Measurements from ENCODE around the gene SUCLG2.

SUCLG2 gene

DNA sequence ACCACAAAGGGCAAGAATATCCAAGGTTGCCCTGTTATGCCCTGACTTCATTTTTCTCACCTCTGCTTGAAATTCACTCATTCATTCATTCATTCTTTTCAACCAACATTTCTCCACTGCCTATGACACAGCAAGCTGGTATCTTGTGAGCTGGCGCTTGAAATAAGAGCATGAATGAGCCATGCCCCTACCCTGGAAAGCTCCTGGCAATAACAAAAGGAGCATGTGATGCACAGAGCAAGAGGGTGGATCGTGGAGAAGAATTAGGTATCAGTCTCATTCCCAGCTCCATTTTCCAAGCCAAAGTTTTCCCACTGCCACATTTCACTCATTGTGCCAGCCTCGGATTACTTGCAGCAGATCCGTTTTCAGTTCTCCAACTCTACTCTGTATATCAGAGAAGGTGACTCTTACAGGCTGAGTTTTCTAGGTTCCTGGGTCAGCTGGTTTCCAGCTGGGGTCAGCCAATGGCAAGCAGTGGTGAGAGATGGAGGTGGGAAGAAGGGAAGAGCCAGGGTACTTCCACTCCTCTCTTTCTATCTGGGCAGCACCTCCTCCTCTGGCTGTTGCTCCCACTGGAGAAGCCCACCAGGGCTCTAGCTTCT lies 144.8 kb downstream of the SUCLG2 start:
- DNase-seq (ENCODE audit: low spot score), result peak; percentile 5
- no peak overlapping the region for H3K27ac ChIP-seq
- ChIA-PET CTCF (no interaction called here), POLR2A (ENCODE audit: low non-redundant PET) (no interaction called here)
- TF ChIP-seq, protein P1, sequence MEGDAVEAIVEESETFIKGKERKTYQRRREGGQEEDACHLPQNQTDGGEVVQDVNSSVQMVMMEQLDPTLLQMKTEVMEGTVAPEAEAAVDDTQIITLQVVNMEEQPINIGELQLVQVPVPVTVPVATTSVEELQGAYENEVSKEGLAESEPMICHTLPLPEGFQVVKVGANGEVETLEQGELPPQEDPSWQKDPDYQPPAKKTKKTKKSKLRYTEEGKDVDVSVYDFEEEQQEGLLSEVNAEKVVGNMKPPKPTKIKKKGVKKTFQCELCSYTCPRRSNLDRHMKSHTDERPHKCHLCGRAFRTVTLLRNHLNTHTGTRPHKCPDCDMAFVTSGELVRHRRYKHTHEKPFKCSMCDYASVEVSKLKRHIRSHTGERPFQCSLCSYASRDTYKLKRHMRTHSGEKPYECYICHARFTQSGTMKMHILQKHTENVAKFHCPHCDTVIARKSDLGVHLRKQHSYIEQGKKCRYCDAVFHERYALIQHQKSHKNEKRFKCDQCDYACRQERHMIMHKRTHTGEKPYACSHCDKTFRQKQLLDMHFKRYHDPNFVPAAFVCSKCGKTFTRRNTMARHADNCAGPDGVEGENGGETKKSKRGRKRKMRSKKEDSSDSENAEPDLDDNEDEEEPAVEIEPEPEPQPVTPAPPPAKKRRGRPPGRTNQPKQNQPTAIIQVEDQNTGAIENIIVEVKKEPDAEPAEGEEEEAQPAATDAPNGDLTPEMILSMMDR (conservative IDR thresholded peaks at IDR 0.05; ENCODE audit: low read depth), result no peak

DNA sequence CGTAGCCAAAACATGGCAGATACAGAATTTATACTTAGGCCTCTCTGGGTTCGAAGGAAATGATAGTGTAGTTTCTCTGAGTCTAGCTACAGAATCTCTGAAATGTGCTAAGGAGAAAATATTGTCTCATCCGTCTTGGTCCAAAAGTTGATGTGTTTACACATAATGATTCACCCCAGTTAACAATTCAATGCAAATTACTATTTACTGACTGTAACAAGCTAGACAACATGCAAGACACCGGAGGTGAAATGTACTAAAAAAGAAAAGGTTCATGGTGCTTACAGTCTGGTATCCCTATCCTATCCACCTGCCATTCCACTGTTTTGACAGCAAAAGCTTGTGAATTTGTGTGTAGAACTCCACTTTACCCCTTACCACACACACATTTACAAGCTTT lies 146.8 kb downstream of the SUCLG2 start:
- no peak for DNase-seq (ENCODE audit: low spot score)
- H3K27ac ChIP-seq, result no peak overlapping the region
- ChIA-PET POLR2A (ENCODE audit: low non-redundant PET) (no interaction called here), CTCF (no interaction called here)
- TF ChIP-seq, protein P1 (conservative IDR thresholded peaks at IDR 0.05; ENCODE audit: low read depth), result no peak

DNA sequence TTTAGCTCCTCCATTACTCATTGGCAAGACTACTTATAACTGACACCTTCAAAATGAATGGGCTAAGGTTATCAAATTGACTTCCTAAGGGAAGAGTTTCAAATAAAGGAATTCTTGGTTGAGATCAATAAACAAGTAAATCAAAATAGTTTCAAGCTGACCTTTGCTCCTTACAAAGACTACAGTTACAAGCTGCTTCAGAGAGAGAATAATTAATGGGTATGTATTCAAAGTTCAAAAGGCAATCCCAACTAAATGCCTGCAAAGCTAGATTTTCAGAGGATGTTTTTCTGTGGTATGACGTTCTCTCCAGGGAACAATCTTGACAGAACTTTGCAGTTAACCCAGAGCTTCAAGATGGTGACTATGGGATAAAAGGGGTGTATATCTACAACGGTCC lies 153.7 kb downstream of the SUCLG2 start:
- no peak overlapping the region for H3K27ac ChIP-seq
- TF ChIP-seq, protein P1 (conservative IDR thresholded peaks at IDR 0.05; ENCODE audit: low read depth), result no peak
- POLR2A ChIA-PET (ENCODE audit: low non-redundant PET), result no interaction called here
- CTCF ChIA-PET, result no interaction called here
- no peak for DNase-seq (ENCODE audit: low spot score)

DNA sequence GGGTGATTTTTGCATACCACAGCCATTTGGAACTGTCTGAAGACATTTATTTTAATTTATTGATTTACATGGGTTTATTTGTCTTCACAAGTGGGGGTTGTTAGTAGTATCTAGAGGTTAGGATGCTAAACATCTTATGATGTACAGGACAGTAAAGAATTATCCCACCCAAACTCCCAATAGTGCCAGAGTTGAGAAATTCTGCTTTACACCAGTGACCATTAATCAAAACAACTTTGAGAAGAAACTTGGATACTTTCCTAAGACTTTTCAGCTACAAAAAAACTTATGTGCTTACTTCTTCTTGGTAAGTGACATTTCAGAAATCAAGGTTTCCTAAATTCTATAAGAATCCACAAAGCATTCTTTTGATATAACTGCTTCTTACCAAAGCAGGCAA lies 156.7 kb downstream of the SUCLG2 start:
- POLR2A ChIA-PET (ENCODE audit: low non-redundant PET), result no interaction called here
- no peak overlapping the region for H3K27ac ChIP-seq
- CTCF ChIA-PET, result no interaction called here
- TF ChIP-seq, protein P1 (conservative IDR thresholded peaks at IDR 0.05; ENCODE audit: low read depth), result no peak
- no peak for DNase-seq (ENCODE audit: low spot score)

DNA sequence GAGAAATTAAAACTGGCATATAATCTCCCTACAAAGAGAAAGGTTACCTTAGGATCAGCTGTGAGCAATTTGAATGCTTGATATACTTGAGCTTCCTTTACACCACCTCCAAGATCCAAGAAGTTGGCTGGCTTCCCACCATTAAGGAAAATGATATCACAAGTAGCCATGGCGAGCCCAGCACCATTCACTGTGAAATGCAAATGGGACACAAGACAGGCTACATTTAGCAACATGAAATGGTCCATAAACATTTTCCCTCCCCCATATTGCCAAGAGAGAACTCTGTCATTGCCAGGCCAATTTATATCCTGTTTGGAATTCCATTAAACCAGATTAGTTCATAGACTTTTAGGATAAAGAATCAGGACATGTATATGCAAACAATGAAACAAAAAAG lies 158.7 kb downstream of the SUCLG2 start:
- H3K27ac ChIP-seq, result no peak overlapping the region
- TF ChIP-seq, protein P1 (conservative IDR thresholded peaks at IDR 0.05; ENCODE audit: low read depth), result no peak
- ChIA-PET POLR2A (ENCODE audit: low non-redundant PET) (no interaction called here), CTCF (no interaction called here)
- no peak for DNase-seq (ENCODE audit: low spot score)

DNA sequence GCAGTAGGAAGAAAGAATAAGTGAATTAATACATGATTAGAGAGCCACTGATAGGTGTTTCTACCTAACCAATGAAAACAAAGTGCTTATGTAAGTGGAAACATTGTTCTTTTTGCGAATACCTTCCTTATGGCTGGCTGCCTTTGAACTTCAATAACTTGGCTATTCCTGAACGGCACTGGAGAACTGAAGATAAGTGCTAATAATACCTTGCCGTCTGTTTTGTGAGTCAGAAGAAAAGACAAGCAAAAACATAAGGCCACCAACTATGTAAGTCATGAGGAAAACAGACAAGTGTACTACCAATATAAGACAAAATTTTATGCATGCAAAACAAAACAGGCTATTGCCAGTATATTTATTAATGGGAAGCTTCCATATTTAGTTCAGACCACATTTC lies 160.6 kb downstream of the SUCLG2 start:
- CTCF ChIA-PET, result no interaction called here
- TF ChIP-seq, protein P1 (conservative IDR thresholded peaks at IDR 0.05; ENCODE audit: low read depth), result no peak

DNA sequence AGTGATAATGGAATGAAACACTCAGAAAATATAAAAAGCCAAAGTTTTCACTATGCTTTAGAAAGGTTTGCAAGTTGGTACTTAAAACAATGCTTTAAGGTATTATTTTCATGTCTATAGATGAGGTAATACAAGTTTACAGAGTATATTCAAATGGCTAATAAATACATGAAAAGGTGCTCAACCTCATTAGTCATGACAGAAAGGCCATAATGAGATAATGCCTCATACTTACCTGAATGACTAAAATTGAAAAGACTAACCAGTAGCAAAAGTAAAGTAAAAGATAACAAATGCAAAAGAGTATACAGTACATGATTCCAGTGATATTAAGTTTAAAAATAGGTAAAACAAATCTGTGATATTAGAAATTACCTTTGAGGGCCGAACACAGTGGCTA lies 163.8 kb downstream of the SUCLG2 start:
- no peak overlapping the region for H3K27ac ChIP-seq
- ChIA-PET POLR2A (ENCODE audit: low non-redundant PET) (no interaction called here), CTCF (no interaction called here)
- DNase-seq (ENCODE audit: low spot score), result no peak
- TF ChIP-seq, protein P1 (conservative IDR thresholded peaks at IDR 0.05; ENCODE audit: low read depth), result no peak

More for the DNA sequence above, 160.6 kb downstream of the SUCLG2 start:
- POLR2A ChIA-PET (ENCODE audit: low non-redundant PET), result no interaction called here
- H3K27ac ChIP-seq, result no peak overlapping the region
- DNase-seq (ENCODE audit: low spot score), result no peak
